ENCODE measurements around the gene RTEL1.

The RTEL1 gene

DNA sequence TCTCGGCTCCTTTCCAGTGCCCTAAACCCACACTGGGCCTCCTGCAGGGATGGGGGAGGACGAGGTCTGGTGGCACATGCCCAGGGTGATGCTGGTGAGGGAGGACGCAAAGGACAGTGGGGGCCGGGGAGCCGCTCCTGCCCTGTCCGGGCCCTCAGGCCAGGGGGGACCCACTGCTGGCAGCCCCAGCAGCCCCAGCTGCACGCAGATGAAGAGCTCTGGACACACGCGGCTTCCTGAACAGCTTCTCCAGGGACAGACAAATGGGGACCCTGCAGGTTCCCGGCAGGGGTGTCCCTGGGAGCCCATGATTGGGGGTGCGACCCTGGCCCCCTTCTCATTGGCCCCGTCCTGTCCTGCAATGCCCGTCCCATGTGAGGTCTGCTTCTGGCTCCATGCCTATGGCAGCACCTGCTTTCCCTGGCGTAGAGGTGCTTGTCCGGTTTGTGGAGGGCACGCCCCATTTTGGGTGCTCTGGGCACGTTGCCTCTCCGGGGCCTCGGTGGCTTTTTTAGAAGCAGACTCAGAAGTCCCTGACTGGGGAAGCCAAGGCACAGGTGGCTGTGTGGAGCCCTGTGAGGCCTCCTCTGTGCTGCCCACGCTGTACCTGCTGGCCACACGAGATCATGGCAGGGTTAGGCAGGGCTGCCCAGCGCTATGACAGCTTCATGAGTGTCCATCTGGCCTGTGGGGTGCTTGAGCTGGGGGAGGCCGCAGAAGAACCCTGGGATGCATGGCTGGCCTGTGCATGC is 22.9 kb downstream of the RTEL1 start:
- Histone ChIP-seq H3K4me3 (ENCODE audit: insufficient read depth, low read depth, low read length) (no peak overlapping the region), H3K27me3 (ENCODE audit: control insufficient read depth, insufficient read depth, low read length, poor library complexity, severe bottlenecking) (no peaks in the 10 kb centered on the region), H3K9me3 (ENCODE audit: control insufficient read depth, low read length) (no peaks in the 10 kb centered on the region), H3K36me3 (ENCODE audit: control insufficient read depth, insufficient read depth, low read length) (no peaks in the 10 kb centered on the region), H3K27ac (ENCODE audit: insufficient read depth, low read depth, low read length, poor library complexity, severe bottlenecking) (no peak overlapping the region), H3K4me1 (ENCODE audit: control insufficient read depth, insufficient read depth, low read length) (no peaks in the 10 kb centered on the region)
- WGBS, 2 experiments, result 95 to 96% methylated on average over 23 of the region's 23 CpGs

- Histone ChIP-seq H3K4me3 (ENCODE audit: insufficient read depth, low read depth, low read length) (no peak overlapping the region), H3K4me1 (ENCODE audit: control insufficient read depth, insufficient read depth, low read length) (no peaks in the 10 kb centered on the region), H3K9me3 (ENCODE audit: control insufficient read depth, low read length) (no peaks in the 10 kb centered on the region), H3K36me3 (ENCODE audit: control insufficient read depth, insufficient read depth, low read length) (no peaks in the 10 kb centered on the region), H3K27me3 (ENCODE audit: control insufficient read depth, insufficient read depth, low read length, poor library complexity, severe bottlenecking) (no peaks in the 10 kb centered on the region), H3K27ac (ENCODE audit: insufficient read depth, low read depth, low read length, poor library complexity, severe bottlenecking) (no peak overlapping the region)
- 95% methylated on average over 13 of the region's 13 CpGs for WGBS, 2 experiments
Observed at GRCh38 chr20:63681609-63682142, 23.6 kb downstream of the RTEL1 start.

GRCh38 chr20:63682384-63683139 is 24.4 kb downstream of the RTEL1 start:
- H3K9me3 ChIP-seq (ENCODE audit: control insufficient read depth, low read length), result no peaks in the 10 kb centered on the region
- H3K4me3 ChIP-seq (ENCODE audit: insufficient read depth, low read depth, low read length), result no peak overlapping the region
- H3K27me3 ChIP-seq (ENCODE audit: control insufficient read depth, insufficient read depth, low read length, poor library complexity, severe bottlenecking), result no peaks in the 10 kb centered on the region
- no peaks in the 10 kb centered on the region for H3K4me1 ChIP-seq (ENCODE audit: control insufficient read depth, insufficient read depth, low read length)
- WGBS, 2 experiments, result 91 to 92% methylated on average over 22 of the region's 22 CpGs
- no peaks in the 10 kb centered on the region for H3K36me3 ChIP-seq (ENCODE audit: control insufficient read depth, insufficient read depth, low read length)
- H3K27ac ChIP-seq (ENCODE audit: insufficient read depth, low read depth, low read length, poor library complexity, severe bottlenecking), result no peak overlapping the region

GRCh38 chr20:63685269-63686026 is 27.3 kb downstream of the RTEL1 start:
- Histone ChIP-seq H3K27ac (ENCODE audit: insufficient read depth, low read depth, low read length, poor library complexity, severe bottlenecking) (no peak overlapping the region), H3K4me1 (ENCODE audit: control insufficient read depth, insufficient read depth, low read length) (no peaks in the 10 kb centered on the region), H3K27me3 (ENCODE audit: control insufficient read depth, insufficient read depth, low read length, poor library complexity, severe bottlenecking) (no peaks in the 10 kb centered on the region), H3K9me3 (ENCODE audit: control insufficient read depth, low read length) (no peaks in the 10 kb centered on the region), H3K4me3 (ENCODE audit: insufficient read depth, low read depth, low read length) (no peak overlapping the region), H3K36me3 (ENCODE audit: control insufficient read depth, insufficient read depth, low read length) (no peaks in the 10 kb centered on the region)
- WGBS, 2 experiments, result 93% methylated on average over 21 of the region's 21 CpGs

- Histone ChIP-seq H3K27ac (ENCODE audit: insufficient read depth, low read depth, low read length, poor library complexity, severe bottlenecking) (no peak overlapping the region), H3K36me3 (ENCODE audit: control insufficient read depth, insufficient read depth, low read length) (no peaks in the 10 kb centered on the region), H3K4me1 (ENCODE audit: control insufficient read depth, insufficient read depth, low read length) (no peaks in the 10 kb centered on the region), H3K9me3 (ENCODE audit: control insufficient read depth, low read length) (no peaks in the 10 kb centered on the region), H3K27me3 (ENCODE audit: control insufficient read depth, insufficient read depth, low read length, poor library complexity, severe bottlenecking) (no peaks in the 10 kb centered on the region), H3K4me3 (ENCODE audit: insufficient read depth, low read depth, low read length) (no peak overlapping the region)
- WGBS, 2 experiments, result 95 to 97% methylated on average over 24 of the region's 24 CpGs
Observed at GRCh38 chr20:63686094-63686491, 28.0 kb downstream of the RTEL1 start.

- H3K27ac ChIP-seq (ENCODE audit: insufficient read depth, low read depth, low read length, poor library complexity, severe bottlenecking), result peak overlapping the region; percentile 65
- H3K36me3 ChIP-seq (ENCODE audit: control insufficient read depth, insufficient read depth, low read length), result no peaks in the 10 kb centered on the region
- no peaks in the 10 kb centered on the region for H3K4me1 ChIP-seq (ENCODE audit: control insufficient read depth, insufficient read depth, low read length)
- H3K9me3 ChIP-seq (ENCODE audit: control insufficient read depth, low read length), result no peaks in the 10 kb centered on the region
- no peak overlapping the region for H3K4me3 ChIP-seq (ENCODE audit: insufficient read depth, low read depth, low read length)
- H3K27me3 ChIP-seq (ENCODE audit: control insufficient read depth, insufficient read depth, low read length, poor library complexity, severe bottlenecking), result no peaks in the 10 kb centered on the region
- 90 to 92% methylated on average over 45 of the region's 45 CpGs for WGBS, 2 experiments
Observed at GRCh38 chr20:63686492-63687321, 28.6 kb downstream of the RTEL1 start.

DNA sequence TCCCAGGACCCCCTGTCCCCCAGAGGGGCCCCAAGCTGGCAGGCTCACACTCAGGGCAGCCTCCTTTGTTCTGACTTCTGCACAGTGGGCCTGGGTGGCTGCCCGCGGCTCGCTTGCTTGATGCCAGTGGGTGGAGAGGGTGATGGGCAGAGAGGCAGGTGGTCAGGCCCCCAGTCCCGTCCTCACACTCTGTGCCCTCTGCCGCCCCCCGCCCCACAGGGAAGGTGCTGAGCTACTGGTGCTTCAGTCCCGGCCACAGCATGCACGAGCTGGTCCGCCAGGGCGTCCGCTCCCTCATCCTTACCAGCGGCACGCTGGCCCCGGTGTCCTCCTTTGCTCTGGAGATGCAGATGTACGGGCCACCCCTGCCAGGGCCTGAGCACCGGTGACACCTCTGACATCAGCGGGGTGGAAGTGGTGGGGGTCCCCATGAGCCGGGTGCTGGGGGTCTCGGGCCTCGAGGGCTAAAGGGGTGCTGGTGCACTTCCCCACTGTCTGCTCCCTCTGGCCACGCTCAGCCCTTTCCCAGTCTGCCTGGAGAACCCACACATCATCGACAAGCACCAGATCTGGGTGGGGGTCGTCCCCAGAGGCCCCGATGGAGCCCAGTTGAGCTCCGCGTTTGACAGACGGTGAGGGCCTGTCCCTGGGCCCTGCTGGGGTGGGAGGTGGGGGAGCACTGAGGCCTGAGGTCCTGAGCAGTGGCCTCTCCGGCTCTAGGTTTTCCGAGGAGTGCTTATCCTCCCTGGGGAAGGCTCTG is 29.5 kb downstream of the RTEL1 start:
- Histone ChIP-seq H3K27me3 (ENCODE audit: control insufficient read depth, insufficient read depth, low read length, poor library complexity, severe bottlenecking) (no peaks in the 10 kb centered on the region), H3K36me3 (ENCODE audit: control insufficient read depth, insufficient read depth, low read length) (no peaks in the 10 kb centered on the region), H3K4me1 (ENCODE audit: control insufficient read depth, insufficient read depth, low read length) (no peaks in the 10 kb centered on the region), H3K27ac (ENCODE audit: insufficient read depth, low read depth, low read length, poor library complexity, severe bottlenecking) (no peak overlapping the region), H3K4me3 (ENCODE audit: insufficient read depth, low read depth, low read length) (no peak overlapping the region), H3K9me3 (ENCODE audit: control insufficient read depth, low read length) (no peaks in the 10 kb centered on the region)
- 94 to 95% methylated on average over 29 of the region's 29 CpGs for WGBS, 2 experiments

DNA sequence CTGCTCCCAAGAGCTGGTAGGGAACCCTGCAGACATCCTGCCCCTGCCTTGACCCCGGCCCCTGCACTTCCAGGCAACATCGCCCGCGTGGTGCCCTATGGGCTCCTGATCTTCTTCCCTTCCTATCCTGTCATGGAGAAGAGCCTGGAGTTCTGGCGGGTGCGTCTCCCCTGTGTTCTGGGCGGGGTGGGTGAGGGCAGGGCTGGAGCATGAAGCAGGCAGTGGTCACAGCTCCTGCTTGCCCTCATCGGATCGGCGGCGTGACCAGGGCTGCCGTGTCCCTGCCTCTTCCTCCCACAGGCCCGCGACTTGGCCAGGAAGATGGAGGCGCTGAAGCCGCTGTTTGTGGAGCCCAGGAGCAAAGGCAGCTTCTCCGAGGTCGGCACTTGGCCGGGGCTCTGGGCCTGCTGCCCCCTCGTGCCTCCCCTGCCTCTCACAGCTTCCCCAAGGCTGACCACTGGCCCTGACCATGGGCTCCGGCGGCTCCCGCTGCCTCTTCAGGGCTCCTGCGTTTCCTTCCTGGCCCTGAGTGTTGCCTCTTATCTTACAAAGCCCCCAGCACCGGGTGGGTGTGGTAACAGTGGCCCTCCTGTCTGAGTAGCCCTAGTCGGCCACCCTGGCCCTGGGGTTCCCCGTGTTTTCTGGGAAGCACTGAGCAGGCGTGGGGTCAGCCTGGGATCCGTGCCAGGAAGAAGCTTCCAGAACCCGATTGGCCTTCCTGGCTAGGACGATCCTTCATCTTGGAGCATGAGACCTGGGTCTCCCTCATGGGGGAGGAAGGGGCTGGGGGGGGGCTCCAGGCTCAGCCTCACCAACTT is 30.3 kb downstream of the RTEL1 start:
- 94 to 95% methylated on average over 31 of the region's 31 CpGs for WGBS, 2 experiments

More for the DNA sequence above, 30.3 kb downstream of the RTEL1 start:
- no peaks in the 10 kb centered on the region for H3K27me3 ChIP-seq (ENCODE audit: control insufficient read depth, insufficient read depth, low read length, poor library complexity, severe bottlenecking)
- no peaks in the 10 kb centered on the region for H3K4me1 ChIP-seq (ENCODE audit: control insufficient read depth, insufficient read depth, low read length)
- H3K9me3 ChIP-seq (ENCODE audit: control insufficient read depth, low read length), result no peaks in the 10 kb centered on the region
- H3K27ac ChIP-seq (ENCODE audit: insufficient read depth, low read depth, low read length, poor library complexity, severe bottlenecking), result no peak overlapping the region
- H3K4me3 ChIP-seq (ENCODE audit: insufficient read depth, low read depth, low read length), result no peak overlapping the region
- H3K36me3 ChIP-seq (ENCODE audit: control insufficient read depth, insufficient read depth, low read length), result no peaks in the 10 kb centered on the region
